ENCODE measurements around the gene POLR1A. TPM values are rescaled to one million over a fixed set of nuclear protein-coding genes. Genes with fewer than 3 reads are reported as not detected.

Gene POLR1A
- total and polyA plus RNA-seq, 4 donors, result 3.2 to 12.3 (median 6.1) TPM

DNA sequence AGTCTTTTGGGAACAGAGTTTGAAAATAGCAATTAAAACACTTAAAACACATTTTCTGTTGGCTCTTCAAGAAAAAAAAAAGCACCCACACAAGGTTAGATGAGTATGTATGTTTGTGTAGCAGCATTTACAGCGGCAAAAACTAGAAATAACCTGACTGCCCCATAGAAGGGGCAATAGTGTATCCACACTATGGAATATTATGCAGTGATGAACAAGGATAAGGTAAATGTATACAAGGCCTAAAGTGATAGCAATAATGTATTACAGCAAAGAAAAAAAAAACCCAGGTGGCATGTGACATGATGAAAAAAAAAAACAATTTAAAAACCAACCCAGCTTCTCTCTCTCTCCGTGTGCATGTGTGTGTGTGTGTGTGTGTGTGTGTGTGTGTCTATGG is 34.8 kb downstream of the POLR1A start:
- H3K27ac ChIP-seq (ENCODE audit: low read depth in 1 of 2, low read length in 2 of 2), result no peak overlapping the region
- H3K9me3 ChIP-seq (ENCODE audit: control insufficient read depth in 4 of 4, low read length in 3 of 4), result no peaks in the 10 kb centered on the region
- no peak for TF ChIP-seq ZBTB33 (IDR thresholded peaks at IDR 0.05)
- no peak for TF ChIP-seq FOXA2 (IDR thresholded peaks at IDR 0.05)
- no peak for TF ChIP-seq SP1 (IDR thresholded peaks at IDR 0.05)
- no peak for TF ChIP-seq FOXA1 (IDR thresholded peaks at IDR 0.05)
- TF ChIP-seq HNF4G (IDR thresholded peaks at IDR 0.05), result no peak
- TF ChIP-seq TAF1 (conservative IDR thresholded peaks at IDR 0.05), result no peak
- no peak for TF ChIP-seq NR2F2 (IDR thresholded peaks at IDR 0.05)
- TF ChIP-seq, protein P1, sequence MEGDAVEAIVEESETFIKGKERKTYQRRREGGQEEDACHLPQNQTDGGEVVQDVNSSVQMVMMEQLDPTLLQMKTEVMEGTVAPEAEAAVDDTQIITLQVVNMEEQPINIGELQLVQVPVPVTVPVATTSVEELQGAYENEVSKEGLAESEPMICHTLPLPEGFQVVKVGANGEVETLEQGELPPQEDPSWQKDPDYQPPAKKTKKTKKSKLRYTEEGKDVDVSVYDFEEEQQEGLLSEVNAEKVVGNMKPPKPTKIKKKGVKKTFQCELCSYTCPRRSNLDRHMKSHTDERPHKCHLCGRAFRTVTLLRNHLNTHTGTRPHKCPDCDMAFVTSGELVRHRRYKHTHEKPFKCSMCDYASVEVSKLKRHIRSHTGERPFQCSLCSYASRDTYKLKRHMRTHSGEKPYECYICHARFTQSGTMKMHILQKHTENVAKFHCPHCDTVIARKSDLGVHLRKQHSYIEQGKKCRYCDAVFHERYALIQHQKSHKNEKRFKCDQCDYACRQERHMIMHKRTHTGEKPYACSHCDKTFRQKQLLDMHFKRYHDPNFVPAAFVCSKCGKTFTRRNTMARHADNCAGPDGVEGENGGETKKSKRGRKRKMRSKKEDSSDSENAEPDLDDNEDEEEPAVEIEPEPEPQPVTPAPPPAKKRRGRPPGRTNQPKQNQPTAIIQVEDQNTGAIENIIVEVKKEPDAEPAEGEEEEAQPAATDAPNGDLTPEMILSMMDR (IDR thresholded peaks at IDR 0.05; ENCODE audit: low read depth, low read length, missing input control), result no peak
- no peak for TF ChIP-seq REST (IDR thresholded peaks at IDR 0.05)
- TF ChIP-seq HNF4A (conservative IDR thresholded peaks at IDR 0.05), result no peak
- TF ChIP-seq, protein P2, sequence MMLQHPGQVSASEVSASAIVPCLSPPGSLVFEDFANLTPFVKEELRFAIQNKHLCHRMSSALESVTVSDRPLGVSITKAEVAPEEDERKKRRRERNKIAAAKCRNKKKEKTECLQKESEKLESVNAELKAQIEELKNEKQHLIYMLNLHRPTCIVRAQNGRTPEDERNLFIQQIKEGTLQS (IDR thresholded peaks at IDR 0.05), result no peak
- TF ChIP-seq EGR1 (IDR thresholded peaks at IDR 0.05; ENCODE audit: low read depth in 2 of 2), result no peak
- no peak for TF ChIP-seq RXRA (IDR thresholded peaks at IDR 0.05)
- DNase-seq (ENCODE audit: low spot score), result no peak
- peaks cover 12 to 28% (median 23%) of the 10 kb centered on the region in 4 donors for H3K4me1 ChIP-seq (ENCODE audit: control insufficient read depth in 4 of 4, insufficient read depth in 4 of 4, low read length in 3 of 4)
- no peak overlapping the region for H3K9ac ChIP-seq (ENCODE audit: low read depth in 1 of 2, low read length in 2 of 2)
- peaks cover 2 to 37% (median 24%) of the 10 kb centered on the region in 4 donors for H3K36me3 ChIP-seq (ENCODE audit: control insufficient read depth in 4 of 4, insufficient read depth in 3 of 4, low read depth in 1 of 4, low read length in 3 of 4)
- no peaks in the 10 kb centered on the region for H3K27me3 ChIP-seq (ENCODE audit: control insufficient read depth in 4 of 4, insufficient read depth in 4 of 4, low read length in 3 of 4)
- 98% methylated on average over 2 of the region's 2 CpGs for WGBS
- no peak overlapping the region for H3K4me3 ChIP-seq (ENCODE audit: low read depth in 1 of 3, low read length in 3 of 3)

DNA sequence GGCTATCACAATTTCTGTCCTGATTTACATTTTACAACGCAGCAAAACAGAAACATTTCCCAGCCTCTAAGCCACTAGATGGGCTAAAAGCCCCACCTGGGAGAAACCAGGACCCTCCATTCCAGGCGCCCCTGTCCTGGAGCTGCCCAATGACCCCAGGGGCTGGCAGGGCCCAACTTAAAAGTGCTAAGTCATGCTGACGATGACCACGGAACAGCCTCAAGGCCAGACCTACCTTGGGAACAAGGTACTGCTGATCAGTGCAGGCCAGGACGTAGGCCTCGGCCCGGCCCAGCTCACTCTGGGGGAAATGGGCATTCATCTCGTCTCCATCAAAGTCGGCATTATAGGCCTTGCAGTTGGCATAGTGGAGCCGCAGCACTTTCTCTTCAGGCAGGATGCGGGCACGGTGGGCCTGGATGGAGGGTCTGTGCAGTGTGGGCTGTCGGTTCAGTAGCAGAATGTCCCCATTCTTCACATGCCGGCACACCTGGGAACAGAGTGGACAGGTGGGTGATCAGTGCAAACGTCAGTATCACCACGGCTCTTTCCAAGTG is 35.8 kb downstream of the POLR1A start:
- H3K9ac ChIP-seq (ENCODE audit: low read depth in 1 of 2, low read length in 2 of 2), result no peak overlapping the region
- no peaks in the 10 kb centered on the region for H3K27me3 ChIP-seq (ENCODE audit: control insufficient read depth in 4 of 4, insufficient read depth in 4 of 4, low read length in 3 of 4)
- DNase-seq (ENCODE audit: low spot score), result no peak
- H3K27ac ChIP-seq (ENCODE audit: low read depth in 1 of 2, low read length in 2 of 2), result no peak overlapping the region
- peaks cover 4 to 44% (median 29%) of the 10 kb centered on the region in 4 donors for H3K36me3 ChIP-seq (ENCODE audit: control insufficient read depth in 4 of 4, insufficient read depth in 3 of 4, low read depth in 1 of 4, low read length in 3 of 4)
- H3K9me3 ChIP-seq (ENCODE audit: control insufficient read depth in 4 of 4, low read length in 3 of 4), result no peaks in the 10 kb centered on the region
- peaks cover 12 to 28% (median 23%) of the 10 kb centered on the region in 4 donors for H3K4me1 ChIP-seq (ENCODE audit: control insufficient read depth in 4 of 4, insufficient read depth in 4 of 4, low read length in 3 of 4)
- no peak for TF ChIP-seq RAD21 (IDR thresholded peaks at IDR 0.05)
- 96% methylated on average over 16 of the region's 16 CpGs for WGBS
- no peak overlapping the region for H3K4me3 ChIP-seq (ENCODE audit: low read depth in 1 of 3, low read length in 3 of 3)
